ENCODE data around the gene SEZ6.
A peak's percentile ranks its signal among the peaks of the same experiment; 100 is the strongest.

- 0 out of 2 replicates have a peak, but pooled peaks have one; percentile 32 for TF ChIP-seq ZBTB33 (IDR thresholded peaks at IDR 0.05)
- no peak for TF ChIP-seq RAD21 (IDR thresholded peaks at IDR 0.05; ENCODE audit: insufficient read depth, low read depth, low read length)
- no peak for TF ChIP-seq TBL1XR1 (IDR thresholded peaks at IDR 0.05; ENCODE audit: low read depth, low read length)
- no peak for TF ChIP-seq PKNOX1 (IDR thresholded peaks at IDR 0.05)
- no peak for TF ChIP-seq EP300 (IDR thresholded peaks at IDR 0.05; ENCODE audit: borderline replicate concordance in 1 of 2, control insufficient read depth in 1 of 2, low read depth in 2 of 2, low read length in 2 of 2)
- no peak for TF ChIP-seq SUPT20H (IDR thresholded peaks at IDR 0.05; ENCODE audit: borderline replicate concordance, control insufficient read depth, low read depth, low read length)
- TF ChIP-seq SP1 (IDR thresholded peaks at IDR 0.05; ENCODE audit: low read depth, low read length): no peak
- TF ChIP-seq NR2F1 (conservative IDR thresholded peaks at IDR 0.05): no peak
- no peak for TF ChIP-seq SREBF1 (IDR thresholded peaks at IDR 0.05; ENCODE audit: low read length)
- no peak for TF ChIP-seq EZH2 (IDR thresholded peaks at IDR 0.05; ENCODE audit: borderline replicate concordance, control insufficient read depth, low read depth, low read length)
Observed at GRCh38 chr17:28935744-28936460, 69.9 kb downstream of the SEZ6 start.

Data from GM12878 (cell line).